HepG2 (cell line): Measurements from ENCODE around the gene NME1. TPM values are rescaled to one million over a fixed set of nuclear protein-coding genes. Genes with fewer than 3 reads are reported as not detected.

Experiments
- ARNTL ChIP-seq: sonication (generic); formaldehyde crosslinking; IDR thresholded peaks from 2 replicates; pipeline ENCODE4 v1.4.0; 2020; ENCODE audit warnings: mild to moderate bottlenecking, missing genetic modification reagents
- CREB1 ChIP-seq, 2 experiments: fragments of 450-650 bp in 1 of 2; IDR thresholded peaks; 2 replicates each; pipeline ENCODE4 v1.6.1; 2016 to 2017; ENCODE audit warnings: control low read depth in 1 of 2, mild to moderate bottlenecking in 1 of 2, missing compliant biosample characterization in 1 of 2, missing genetic modification characterization in 1 of 2
- ERF ChIP-seq: IDR thresholded peaks from 2 replicates; pipeline ENCODE4 v1.6.1; 2018; ENCODE audit warnings: missing biosample characterization, missing genetic modification reagents
- FOXA1 ChIP-seq, 2 experiments: fragments of 450-650 bp in 1 of 2; sonication (generic) in 1 of 2; formaldehyde crosslinking in 1 of 2; IDR thresholded peaks; 2 replicates each; pipeline versions ENCODE4 v1.4.0 to v1.6.1; 2016 to 2020; ENCODE audit warnings: missing genetic modification reagents in 1 of 2
- MED13 ChIP-seq: sonication (generic); formaldehyde crosslinking; IDR thresholded peaks from 2 replicates; pipeline ENCODE4 v1.5.0; 2020; ENCODE audit warnings: missing genetic modification reagents
- SAP130 ChIP-seq: IDR thresholded peaks from 2 replicates; pipeline ENCODE4 v1.6.1; 2016; ENCODE audit warnings: low read depth
- SIX1 ChIP-seq: sonication (generic); formaldehyde crosslinking; IDR thresholded peaks from 2 replicates; pipeline ENCODE4 v1.4.0; 2020; ENCODE audit warnings: missing genetic modification reagents, borderline replicate concordance
- SMAD9 ChIP-seq: sonication (generic); formaldehyde crosslinking; IDR thresholded peaks from 2 replicates; pipeline ENCODE4 v1.5.1; 2020; ENCODE audit warnings: mild to moderate bottlenecking, missing genetic modification reagents
- SOX6 ChIP-seq, 2 experiments: fragments of 450-650 bp in 1 of 2; sonication (generic) in 1 of 2; formaldehyde crosslinking in 1 of 2; IDR thresholded peaks; 2 replicates each; pipeline versions ENCODE4 v1.4.0 to v1.6.1; 2017 to 2020; ENCODE audit warnings: antibody characterized with exemption in 1 of 2, mild to moderate bottlenecking in 1 of 2, missing genetic modification reagents in 1 of 2
- SUZ12 ChIP-seq: fragments of 150-350 bp; IDR thresholded peaks from 2 replicates; pipeline ENCODE4 v1.6.1; 2014; ENCODE audit warnings: low read depth, low read length
- SYNCRIP ChIP-seq: fragments of 200-400 bp; formaldehyde crosslinking; IDR thresholded peaks from 2 replicates; pipeline ENCODE4 v1.6.1; 2018; ENCODE audit warnings: mild to moderate bottlenecking, low read depth, low read length; ENCODE audit not compliant: insufficient read depth
- THAP11 ChIP-seq: IDR thresholded peaks from 2 replicates; pipeline ENCODE4 v1.6.1; 2016; ENCODE audit warnings: missing biosample characterization, missing genetic modification reagents
- ZNF382 ChIP-seq: sonication (generic); formaldehyde crosslinking; IDR thresholded peaks from 2 replicates; pipeline ENCODE4 v1.5.0; 2020; ENCODE audit warnings: missing genetic modification reagents, mild to moderate bottlenecking, borderline replicate concordance
- ZNF441 ChIP-seq: sonication (generic); formaldehyde crosslinking; IDR thresholded peaks from 2 replicates; pipeline ENCODE4 v1.7.0; 2021; ENCODE audit warnings: missing genetic modification reagents, borderline replicate concordance
- ZNF530 ChIP-seq: sonication (generic); formaldehyde crosslinking; IDR thresholded peaks from 2 replicates; pipeline ENCODE4 v1.5.0; 2020; ENCODE audit warnings: low read depth, mild to moderate bottlenecking, missing genetic modification reagents
- ZNF557 ChIP-seq: sonication (generic); formaldehyde crosslinking; IDR thresholded peaks from 2 replicates; pipeline ENCODE4 v1.4.0; 2020; ENCODE audit warnings: missing genetic modification reagents
- ZNF644 ChIP-seq: IDR thresholded peaks from 2 replicates; pipeline ENCODE4 v1.6.1; 2016; ENCODE audit warnings: low read depth
- polyA plus RNA-seq, 8 experiments: library from polyadenylated mRNA; depleted of rRNA in 3 of 8; stranded (reverse) in 7 of 8; unstranded in 1 of 8; fragments of >200 nt; fragmentation: Illumina TruSeq in 4 of 8; extraction: Trizol in 4 of 8; gene quantifications; 2 replicates each; pipeline versions ENCODE4 v1.2.1 to v1.2.3, GENCODE V29; 2011 to 2016; ENCODE audit warnings: low read depth in 4 of 8, missing spikeins in 1 of 8, mixed read lengths in 1 of 8; ENCODE audit not compliant: insufficient read depth in 1 of 8
- total RNA-seq, 5 experiments: library from RNA; depleted of rRNA; stranded (reverse); fragments of >200 nt; fragmentation: Illumina TruSeq; extraction: Trizol; gene quantifications; 2 replicates each; pipeline ENCODE4 v1.2.3, GENCODE V29; 2016; ENCODE audit warnings: low read depth in 1 of 5
- TF ChIP-seq, protein P1 (sequence below): IDR thresholded peaks from 2 replicates; pipeline ENCODE4 v1.6.1; 2018; ENCODE audit warnings: missing genetic modification reagents
- TF ChIP-seq, protein P2 (sequence below): sonication (generic); formaldehyde crosslinking; IDR thresholded peaks from 2 replicates; pipeline ENCODE4 v1.8.0; 2022; ENCODE audit warnings: mild to moderate bottlenecking, missing genetic modification reagents, moderate library complexity
- TF ChIP-seq, protein P3 (sequence below): sonication (generic); formaldehyde crosslinking; IDR thresholded peaks from 2 replicates; pipeline ENCODE4 v1.5.1; 2020; ENCODE audit warnings: mild to moderate bottlenecking, moderate library complexity, missing genetic modification reagents
- TF ChIP-seq, protein P4 (sequence below): sonication (generic); formaldehyde crosslinking; IDR thresholded peaks from 2 replicates; pipeline ENCODE4 v1.4.0; 2020; ENCODE audit warnings: missing genetic modification reagents, borderline replicate concordance
- TF ChIP-seq, protein P5 (sequence below): sonication (generic); formaldehyde crosslinking; IDR thresholded peaks from 2 replicates; pipeline ENCODE4 v1.4.0; 2020; ENCODE audit warnings: low read depth, mild to moderate bottlenecking, missing genetic modification reagents

Gene NME1
- total and polyA plus RNA-seq, 2 of the 13 experiments (the other 11 are each of a cell fraction or from before 2014, with no cell fraction given), result 295 to 516 TPM

DNA sequence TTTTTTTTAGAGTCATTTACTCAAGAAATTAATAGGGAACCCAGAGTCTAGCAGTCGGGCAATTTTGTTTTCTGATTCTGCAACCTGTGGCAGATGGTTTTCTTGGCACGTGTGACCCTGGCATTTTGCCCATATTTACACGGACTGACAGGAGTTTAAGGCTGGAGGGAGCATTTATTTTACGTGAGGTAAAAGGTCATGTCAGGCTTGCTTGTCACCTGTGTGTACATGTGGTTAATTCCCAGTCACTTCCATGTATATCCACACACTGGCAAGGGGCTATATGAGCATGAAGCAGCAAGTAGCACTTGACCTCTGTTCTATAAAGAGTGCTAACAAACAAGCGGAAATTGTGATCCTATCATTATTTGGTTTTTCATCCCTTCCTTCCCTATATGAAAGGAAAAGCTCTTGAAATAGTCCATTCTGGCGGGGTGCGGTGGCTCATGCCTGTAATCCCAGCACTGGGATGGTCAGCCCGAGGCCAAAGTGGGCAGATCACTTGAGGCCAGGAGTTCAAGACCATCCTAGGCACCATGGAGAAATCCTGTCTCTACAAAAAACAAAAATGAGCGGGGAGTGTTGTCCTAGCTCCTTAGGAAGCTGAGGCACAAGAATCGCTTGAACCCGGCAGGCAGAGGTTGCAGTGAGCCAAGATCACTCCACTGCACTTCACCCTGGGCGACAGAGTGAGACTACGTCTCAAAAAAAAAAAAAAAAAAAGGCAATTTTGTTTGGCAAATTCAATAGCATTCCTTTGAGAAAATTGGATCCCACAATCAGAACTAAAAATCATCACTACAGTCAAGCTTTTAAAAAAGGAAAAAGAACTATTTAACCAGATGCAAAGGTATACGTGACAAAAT is 34.8 kb upstream of the NME1 start (continued):
- TF ChIP-seq, protein P1, sequence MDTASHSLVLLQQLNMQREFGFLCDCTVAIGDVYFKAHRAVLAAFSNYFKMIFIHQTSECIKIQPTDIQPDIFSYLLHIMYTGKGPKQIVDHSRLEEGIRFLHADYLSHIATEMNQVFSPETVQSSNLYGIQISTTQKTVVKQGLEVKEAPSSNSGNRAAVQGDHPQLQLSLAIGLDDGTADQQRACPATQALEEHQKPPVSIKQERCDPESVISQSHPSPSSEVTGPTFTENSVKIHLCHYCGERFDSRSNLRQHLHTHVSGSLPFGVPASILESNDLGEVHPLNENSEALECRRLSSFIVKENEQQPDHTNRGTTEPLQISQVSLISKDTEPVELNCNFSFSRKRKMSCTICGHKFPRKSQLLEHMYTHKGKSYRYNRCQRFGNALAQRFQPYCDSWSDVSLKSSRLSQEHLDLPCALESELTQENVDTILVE (CRISPR knock-in tag), result peak; percentile 64; the same call in 1 of the 2 replicates
- TF ChIP-seq SOX6 (IDR thresholded peaks at IDR 0.05) (no peak), SOX6 (CRISPR knock-in tag; IDR thresholded peaks at IDR 0.05) (0 out of 2 replicates have a peak, but pooled peaks have one; percentile 32), ZNF644 (no peak), THAP11 (CRISPR knock-in tag) (no peak), ZNF530 (CRISPR knock-in tag) (no peak), SIX1 (CRISPR knock-in tag) (no peak), SYNCRIP (no peak), SUZ12 (no peak), ZNF382 (CRISPR knock-in tag) (no peak), ZNF441 (CRISPR knock-in tag) (no peak), SMAD9 (CRISPR knock-in tag) (no peak), FOXA1 (IDR thresholded peaks at IDR 0.05) (no peak), FOXA1 (CRISPR knock-in tag; IDR thresholded peaks at IDR 0.05) (peak; percentile 70), MED13 (CRISPR knock-in tag) (no peak), CREB1 (IDR thresholded peaks at IDR 0.05) (no peak), CREB1 (CRISPR knock-in tag; IDR thresholded peaks at IDR 0.05) (no peak), ERF (CRISPR knock-in tag) (no peak), ZNF557 (CRISPR knock-in tag) (no peak), ARNTL (CRISPR knock-in tag) (peak; percentile 95), SAP130 (peak; percentile 94)
- TF ChIP-seq, protein P2, sequence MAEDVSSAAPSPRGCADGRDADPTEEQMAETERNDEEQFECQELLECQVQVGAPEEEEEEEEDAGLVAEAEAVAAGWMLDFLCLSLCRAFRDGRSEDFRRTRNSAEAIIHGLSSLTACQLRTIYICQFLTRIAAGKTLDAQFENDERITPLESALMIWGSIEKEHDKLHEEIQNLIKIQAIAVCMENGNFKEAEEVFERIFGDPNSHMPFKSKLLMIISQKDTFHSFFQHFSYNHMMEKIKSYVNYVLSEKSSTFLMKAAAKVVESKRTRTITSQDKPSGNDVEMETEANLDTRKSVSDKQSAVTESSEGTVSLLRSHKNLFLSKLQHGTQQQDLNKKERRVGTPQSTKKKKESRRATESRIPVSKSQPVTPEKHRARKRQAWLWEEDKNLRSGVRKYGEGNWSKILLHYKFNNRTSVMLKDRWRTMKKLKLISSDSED, result no peak
- TF ChIP-seq, protein P3, sequence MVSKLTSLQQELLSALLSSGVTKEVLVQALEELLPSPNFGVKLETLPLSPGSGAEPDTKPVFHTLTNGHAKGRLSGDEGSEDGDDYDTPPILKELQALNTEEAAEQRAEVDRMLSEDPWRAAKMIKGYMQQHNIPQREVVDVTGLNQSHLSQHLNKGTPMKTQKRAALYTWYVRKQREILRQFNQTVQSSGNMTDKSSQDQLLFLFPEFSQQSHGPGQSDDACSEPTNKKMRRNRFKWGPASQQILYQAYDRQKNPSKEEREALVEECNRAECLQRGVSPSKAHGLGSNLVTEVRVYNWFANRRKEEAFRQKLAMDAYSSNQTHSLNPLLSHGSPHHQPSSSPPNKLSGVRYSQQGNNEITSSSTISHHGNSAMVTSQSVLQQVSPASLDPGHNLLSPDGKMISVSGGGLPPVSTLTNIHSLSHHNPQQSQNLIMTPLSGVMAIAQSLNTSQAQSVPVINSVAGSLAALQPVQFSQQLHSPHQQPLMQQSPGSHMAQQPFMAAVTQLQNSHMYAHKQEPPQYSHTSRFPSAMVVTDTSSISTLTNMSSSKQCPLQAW, result no peak
- TF ChIP-seq, protein P4, sequence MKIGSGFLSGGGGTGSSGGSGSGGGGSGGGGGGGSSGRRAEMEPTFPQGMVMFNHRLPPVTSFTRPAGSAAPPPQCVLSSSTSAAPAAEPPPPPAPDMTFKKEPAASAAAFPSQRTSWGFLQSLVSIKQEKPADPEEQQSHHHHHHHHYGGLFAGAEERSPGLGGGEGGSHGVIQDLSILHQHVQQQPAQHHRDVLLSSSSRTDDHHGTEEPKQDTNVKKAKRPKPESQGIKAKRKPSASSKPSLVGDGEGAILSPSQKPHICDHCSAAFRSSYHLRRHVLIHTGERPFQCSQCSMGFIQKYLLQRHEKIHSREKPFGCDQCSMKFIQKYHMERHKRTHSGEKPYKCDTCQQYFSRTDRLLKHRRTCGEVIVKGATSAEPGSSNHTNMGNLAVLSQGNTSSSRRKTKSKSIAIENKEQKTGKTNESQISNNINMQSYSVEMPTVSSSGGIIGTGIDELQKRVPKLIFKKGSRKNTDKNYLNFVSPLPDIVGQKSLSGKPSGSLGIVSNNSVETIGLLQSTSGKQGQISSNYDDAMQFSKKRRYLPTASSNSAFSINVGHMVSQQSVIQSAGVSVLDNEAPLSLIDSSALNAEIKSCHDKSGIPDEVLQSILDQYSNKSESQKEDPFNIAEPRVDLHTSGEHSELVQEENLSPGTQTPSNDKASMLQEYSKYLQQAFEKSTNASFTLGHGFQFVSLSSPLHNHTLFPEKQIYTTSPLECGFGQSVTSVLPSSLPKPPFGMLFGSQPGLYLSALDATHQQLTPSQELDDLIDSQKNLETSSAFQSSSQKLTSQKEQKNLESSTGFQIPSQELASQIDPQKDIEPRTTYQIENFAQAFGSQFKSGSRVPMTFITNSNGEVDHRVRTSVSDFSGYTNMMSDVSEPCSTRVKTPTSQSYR, result no peak
- TF ChIP-seq, protein P5, sequence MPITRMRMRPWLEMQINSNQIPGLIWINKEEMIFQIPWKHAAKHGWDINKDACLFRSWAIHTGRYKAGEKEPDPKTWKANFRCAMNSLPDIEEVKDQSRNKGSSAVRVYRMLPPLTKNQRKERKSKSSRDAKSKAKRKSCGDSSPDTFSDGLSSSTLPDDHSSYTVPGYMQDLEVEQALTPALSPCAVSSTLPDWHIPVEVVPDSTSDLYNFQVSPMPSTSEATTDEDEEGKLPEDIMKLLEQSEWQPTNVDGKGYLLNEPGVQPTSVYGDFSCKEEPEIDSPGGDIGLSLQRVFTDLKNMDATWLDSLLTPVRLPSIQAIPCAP, result no peak
